Mesenchymal stem cell (in vitro differentiated cells and primary cell): ENCODE measurements around the gene BAX.

ENCODE experiments used
- DNase-seq: peaks from one replicate; pipeline ENCODE4 v3.0.0-alpha.2; 2013
- H2AFZ ChIP-seq: one replicate; pipeline ENCODE4 v1.6.1; 2013; ENCODE audit warnings: low read depth, mild to moderate bottlenecking, control low read depth, inconsistent platforms, low read length, moderate library complexity
- H2AK5ac ChIP-seq: 2 replicates; pipeline ENCODE4 v1.6.1; 2013; ENCODE audit warnings: low read length, moderate library complexity, mild to moderate bottlenecking, inconsistent platforms; ENCODE audit not compliant: severe bottlenecking
- H2BK120ac ChIP-seq: one replicate; pipeline ENCODE4 v1.6.1; 2013; ENCODE audit warnings: low read depth, mild to moderate bottlenecking, inconsistent platforms, low read length, moderate library complexity
- H2BK12ac ChIP-seq, 2 experiments: one replicate each; pipeline ENCODE4 v1.6.1; 2013; ENCODE audit warnings: inconsistent platforms in 2 of 2, low read length in 2 of 2, mild to moderate bottlenecking in 2 of 2, moderate library complexity in 2 of 2, control low read depth in 1 of 2
- H2BK15ac ChIP-seq: one replicate; pipeline ENCODE4 v1.6.1; 2013; ENCODE audit warnings: mild to moderate bottlenecking, low read depth, inconsistent platforms; ENCODE audit not compliant: poor library complexity, severe bottlenecking
- H2BK5ac ChIP-seq: 2 replicates; pipeline ENCODE4 v1.6.1; 2013; ENCODE audit warnings: low read depth, mild to moderate bottlenecking, low read length, control low read depth, inconsistent platforms; ENCODE audit not compliant: poor library complexity, severe bottlenecking
- H3K14ac ChIP-seq, 2 experiments: one replicate each; pipeline ENCODE4 v1.6.1; 2013; ENCODE audit warnings: inconsistent platforms in 2 of 2, low read length in 2 of 2, control low read depth in 1 of 2, mild to moderate bottlenecking in 1 of 2, moderate library complexity in 1 of 2
- H3K18ac ChIP-seq, 2 experiments: one replicate each; pipeline ENCODE4 v1.6.1; 2013; ENCODE audit warnings: inconsistent platforms in 2 of 2, low read length in 2 of 2, control low read depth in 1 of 2, low read depth in 1 of 2, mild to moderate bottlenecking in 1 of 2
- H3K23ac ChIP-seq, 2 experiments: one replicate each; pipeline ENCODE4 v1.6.1; 2013; ENCODE audit warnings: inconsistent platforms in 2 of 2, low read length in 2 of 2, mild to moderate bottlenecking in 2 of 2, moderate library complexity in 2 of 2, control low read depth in 1 of 2
- H3K27ac ChIP-seq: 2 replicates; pipeline ENCODE4 v1.5.1; 2013; ENCODE audit warnings: mild to moderate bottlenecking, moderate library complexity, low read length, control low read depth, inconsistent platforms; ENCODE audit not compliant: poor library complexity, severe bottlenecking
- H3K27me3 ChIP-seq, 2 experiments: 2 replicates each; pipeline versions ENCODE4 v1.6.1 to v1.7.0; 2013; ENCODE audit warnings: low read length in 2 of 2, mild to moderate bottlenecking in 2 of 2, moderate library complexity in 2 of 2, control low read depth in 1 of 2, inconsistent platforms in 1 of 2; ENCODE audit not compliant: control insufficient read depth in 1 of 2, insufficient read depth in 1 of 2
- H3K36me3 ChIP-seq, 2 experiments: 2 replicates each; pipeline versions ENCODE4 v1.6.1 to v1.7.0; 2013; ENCODE audit warnings: low read length in 2 of 2, control low read depth in 1 of 2, inconsistent platforms in 1 of 2, low read depth in 1 of 2, mild to moderate bottlenecking in 1 of 2; ENCODE audit not compliant: insufficient read depth in 2 of 2, control insufficient read depth in 1 of 2
- H3K4ac ChIP-seq, 2 experiments: one replicate each; pipeline ENCODE4 v1.6.1; 2013; ENCODE audit warnings: inconsistent platforms in 2 of 2, low read length in 2 of 2, mild to moderate bottlenecking in 2 of 2, moderate library complexity in 2 of 2, control low read depth in 1 of 2, low read depth in 1 of 2
- H3K4me1 ChIP-seq: 2 replicates; pipeline ENCODE4 v1.6.1; 2013; ENCODE audit warnings: low read depth, low read length, control low read depth; ENCODE audit not compliant: control insufficient read depth, insufficient read depth
- H3K4me2 ChIP-seq: 2 replicates; pipeline ENCODE4 v1.6.1; 2013; ENCODE audit warnings: low read length, mild to moderate bottlenecking, inconsistent platforms; ENCODE audit not compliant: poor library complexity, severe bottlenecking
- H3K4me3 ChIP-seq, 2 experiments: 2 replicates each; pipeline versions ENCODE4 v1.5.1 to v1.7.0; 2013; ENCODE audit warnings: low read length in 2 of 2, mild to moderate bottlenecking in 2 of 2, control low read depth in 1 of 2, low read depth in 1 of 2; ENCODE audit not compliant: insufficient read depth in 1 of 2
- H3K79me1 ChIP-seq: replicated peaks from 2 replicates; pipeline ENCODE4 v1.6.1; 2013; ENCODE audit warnings: mild to moderate bottlenecking, control low read depth, low read length, inconsistent platforms; ENCODE audit not compliant: poor library complexity, severe bottlenecking
- H3K9ac ChIP-seq: 2 replicates; pipeline ENCODE4 v1.7.0; 2013; ENCODE audit warnings: mild to moderate bottlenecking, low read length, moderate library complexity
- H3K9me3 ChIP-seq: 2 replicates; pipeline ENCODE4 v1.7.0; 2013; ENCODE audit warnings: mild to moderate bottlenecking, low read length; ENCODE audit not compliant: control insufficient read depth
- H4K8ac ChIP-seq: one replicate; pipeline ENCODE4 v1.6.1; 2013; ENCODE audit warnings: inconsistent platforms, mild to moderate bottlenecking, low read length, moderate library complexity
- H4K91ac ChIP-seq: one replicate; pipeline ENCODE4 v1.6.1; 2013; ENCODE audit warnings: mild to moderate bottlenecking, low read length, inconsistent platforms
- WGBS: methylation state at CpG from one replicate; pipeline ENCODE4 v1.1.7; 2013; ENCODE audit warnings: mixed read lengths; 5-methylcytosine and 5-hydroxymethylcytosine counted together

The BAX gene

DNA sequence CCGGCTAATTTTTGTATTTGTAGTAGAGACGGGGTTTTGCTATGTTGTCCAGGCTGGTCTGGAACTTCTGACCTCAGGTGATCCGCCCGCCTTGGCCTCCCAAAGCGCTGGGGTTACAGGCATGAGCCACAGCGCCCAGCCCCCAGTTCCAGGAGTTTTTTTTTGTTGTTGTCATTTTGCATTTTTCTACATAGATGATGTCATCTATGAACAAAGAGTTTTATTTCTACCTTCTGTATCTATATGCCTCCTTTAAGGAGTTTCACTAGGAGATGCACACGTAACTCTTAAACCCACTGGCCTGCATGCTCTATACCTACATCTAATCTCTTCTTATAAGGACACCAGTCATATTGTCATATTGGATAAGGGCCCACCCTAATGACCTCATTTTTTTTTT lies 16.4 kb upstream of the BAX start:
- no peak overlapping the region for H3K4ac ChIP-seq
- H3K4me3 ChIP-seq = no peak overlapping the region

DNA sequence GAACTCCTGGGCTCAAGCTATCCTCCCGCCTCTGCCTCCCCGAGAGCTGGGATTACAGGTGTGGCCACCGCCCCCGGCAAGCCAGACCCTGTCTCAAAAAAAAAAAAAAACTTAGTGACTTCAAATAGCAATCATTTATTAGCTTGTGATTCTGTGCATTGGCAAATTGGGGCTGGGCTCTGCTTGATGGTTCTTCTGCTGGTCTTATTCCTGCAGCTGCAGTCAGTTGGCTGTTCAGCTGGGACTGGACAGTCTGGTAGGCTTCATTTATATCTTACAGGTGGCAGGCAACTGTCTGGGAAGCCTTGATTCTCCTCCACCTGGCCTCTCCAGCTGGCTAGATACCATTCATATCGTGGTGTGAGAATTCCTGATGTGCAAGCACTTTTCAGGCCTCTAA lies 13.8 kb upstream of the BAX start:
- Histone ChIP-seq H4K91ac (no peak overlapping the region), H3K14ac (no peak overlapping the region), H2BK120ac (no peak overlapping the region), H3K27me3 (no peaks in the 10 kb centered on the region), H3K4me1 (no peaks in the 10 kb centered on the region), H3K18ac (no peak overlapping the region), H3K9ac (no peak overlapping the region), H2BK5ac (no peak overlapping the region), H3K4me3 (no peak overlapping the region), H2AFZ (no peak overlapping the region), H4K8ac (no peak overlapping the region), H3K23ac (no peak overlapping the region), H2BK12ac (no peak overlapping the region), H3K79me1 (no peaks in the 10 kb centered on the region), H3K9me3 (peaks cover 4% of the 10 kb centered on the region), H2BK15ac (no peak overlapping the region), H2AK5ac (no peak overlapping the region), H3K4me2 (no peak overlapping the region), H3K27ac (no peak overlapping the region), H3K36me3 (no peaks in the 10 kb centered on the region), H3K4ac (no peak overlapping the region)
- DNase-seq = no peak
- WGBS = 82% methylated on average over 3 of the region's 5 CpGs

More for the DNA sequence above, 16.4 kb upstream of the BAX start:
- Histone ChIP-seq H3K36me3 (no peaks in the 10 kb centered on the region), H2BK120ac (no peak overlapping the region), H3K9me3 (peaks cover 4% of the 10 kb centered on the region), H3K4me2 (no peak overlapping the region), H4K91ac (no peak overlapping the region), H3K9ac (no peak overlapping the region), H3K27me3 (peaks cover 0 to under 1% of the 10 kb centered on the region in 2 experiments), H4K8ac (no peak overlapping the region), H3K79me1 (no peaks in the 10 kb centered on the region), H2BK15ac (no peak overlapping the region), H3K23ac (no peak overlapping the region), H2BK5ac (no peak overlapping the region), H2AK5ac (no peak overlapping the region), H3K4me1 (peaks cover 7% of the 10 kb centered on the region), H3K27ac (no peak overlapping the region), H3K18ac (no peak overlapping the region), H3K14ac (no peak overlapping the region), H2BK12ac (no peak overlapping the region), H2AFZ (no peak overlapping the region)
- DNase-seq = no peak
- 90% methylated on average over 3 of the region's 7 CpGs for WGBS

DNA sequence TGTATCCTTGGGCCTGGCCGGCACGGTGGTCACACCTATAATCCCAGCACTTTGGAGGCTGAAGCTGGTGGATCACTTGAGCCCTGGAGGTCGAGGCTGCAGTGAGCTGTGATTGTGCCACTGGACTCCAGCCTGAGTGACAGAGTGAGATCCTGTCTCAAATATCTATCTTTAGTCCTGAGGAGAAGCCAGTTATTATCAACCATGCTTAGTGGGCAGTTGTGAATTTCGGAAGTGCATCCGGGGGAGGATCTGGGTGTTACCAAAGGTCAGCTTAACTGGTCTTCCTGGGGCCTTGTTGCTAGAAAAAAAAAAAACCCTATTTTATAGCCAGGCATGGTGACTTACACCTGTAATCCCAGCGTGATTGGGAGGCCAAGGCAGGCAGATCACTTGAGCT lies 11.6 kb upstream of the BAX start:
- H3K9me3 ChIP-seq = peaks cover 4% of the 10 kb centered on the region
- no peaks in the 10 kb centered on the region for H3K27me3 ChIP-seq
- H3K23ac ChIP-seq = no peak overlapping the region
- no peak overlapping the region for H4K8ac ChIP-seq
- H3K9ac ChIP-seq = no peak overlapping the region
- H3K4ac ChIP-seq = no peak overlapping the region
- no peaks in the 10 kb centered on the region for H3K36me3 ChIP-seq
- no peak for DNase-seq
- no peaks in the 10 kb centered on the region for H3K79me1 ChIP-seq
- no peak overlapping the region for H2AK5ac ChIP-seq
- no peak overlapping the region for H3K14ac ChIP-seq
- H2BK120ac ChIP-seq = no peak overlapping the region
- no peak overlapping the region for H3K18ac ChIP-seq
- no peak overlapping the region for H2BK15ac ChIP-seq
- no peak overlapping the region for H3K4me3 ChIP-seq
- H2BK12ac ChIP-seq = no peak overlapping the region
- no peak overlapping the region for H2AFZ ChIP-seq
- WGBS = 84% methylated on average over 6 of the region's 6 CpGs
- no peaks in the 10 kb centered on the region for H3K4me1 ChIP-seq
- no peak overlapping the region for H3K27ac ChIP-seq
- H3K4me2 ChIP-seq = no peak overlapping the region
- H2BK5ac ChIP-seq = no peak overlapping the region
- H4K91ac ChIP-seq = no peak overlapping the region

DNA sequence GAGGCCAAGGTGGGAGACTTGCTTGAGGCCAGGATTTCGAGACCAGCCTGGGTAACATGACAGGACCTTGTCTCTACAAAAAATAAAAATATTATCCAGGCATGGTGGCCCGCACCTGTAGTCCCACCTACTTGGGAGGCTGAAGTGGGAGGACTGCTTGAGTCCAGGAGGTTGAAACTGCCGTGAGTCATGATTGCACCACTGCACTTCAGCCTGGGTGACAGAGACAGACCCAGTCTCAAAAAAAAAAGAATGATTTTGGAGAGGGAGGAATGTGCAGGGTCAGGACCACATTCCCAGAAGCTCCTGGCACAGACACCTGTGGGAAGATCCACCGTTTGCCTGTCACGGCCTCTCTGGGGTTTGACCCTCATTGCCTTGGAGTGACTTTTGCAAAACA lies 9.3 kb upstream of the BAX start:
- Histone ChIP-seq H3K4me3 (no peak overlapping the region), H3K79me1 (no peaks in the 10 kb centered on the region), H3K9ac (no peak overlapping the region), H4K8ac (no peak overlapping the region), H3K36me3 (no peaks in the 10 kb centered on the region), H3K4me1 (no peaks in the 10 kb centered on the region), H3K4ac (no peak overlapping the region), H3K9me3 (peaks cover 4% of the 10 kb centered on the region), H2AK5ac (no peak overlapping the region), H3K23ac (no peak overlapping the region), H3K27ac (no peak overlapping the region), H3K18ac (no peak overlapping the region), H2AFZ (no peak overlapping the region), H3K14ac (no peak overlapping the region), H2BK120ac (no peak overlapping the region), H2BK15ac (no peak overlapping the region), H3K4me2 (no peak overlapping the region), H3K27me3 (no peaks in the 10 kb centered on the region), H4K91ac (no peak overlapping the region), H2BK5ac (no peak overlapping the region), H2BK12ac (no peak overlapping the region)
- no peak for DNase-seq
- WGBS = 84% methylated on average over 5 of the region's 5 CpGs
